GM18873 (cell line): ENCODE results near the gene RRP1B.
"Not testable (repeated sequence)": the region's sequence is repeated elsewhere in the genome, so short reads cannot be mapped to it uniquely, and the experiment has no call there.

ENCODE experiments used
- ATAC-seq: cut with Tn5 transposase; IDR thresholded peaks from one replicate; pipeline ENCODE4 v1.9.1; 2021; ENCODE audit warnings: mild to moderate bottlenecking, moderate library complexity, moderate number of reproducible peaks; ENCODE audit not compliant: unreplicated experiment, low FRiP score

RRP1B gene

DNA sequence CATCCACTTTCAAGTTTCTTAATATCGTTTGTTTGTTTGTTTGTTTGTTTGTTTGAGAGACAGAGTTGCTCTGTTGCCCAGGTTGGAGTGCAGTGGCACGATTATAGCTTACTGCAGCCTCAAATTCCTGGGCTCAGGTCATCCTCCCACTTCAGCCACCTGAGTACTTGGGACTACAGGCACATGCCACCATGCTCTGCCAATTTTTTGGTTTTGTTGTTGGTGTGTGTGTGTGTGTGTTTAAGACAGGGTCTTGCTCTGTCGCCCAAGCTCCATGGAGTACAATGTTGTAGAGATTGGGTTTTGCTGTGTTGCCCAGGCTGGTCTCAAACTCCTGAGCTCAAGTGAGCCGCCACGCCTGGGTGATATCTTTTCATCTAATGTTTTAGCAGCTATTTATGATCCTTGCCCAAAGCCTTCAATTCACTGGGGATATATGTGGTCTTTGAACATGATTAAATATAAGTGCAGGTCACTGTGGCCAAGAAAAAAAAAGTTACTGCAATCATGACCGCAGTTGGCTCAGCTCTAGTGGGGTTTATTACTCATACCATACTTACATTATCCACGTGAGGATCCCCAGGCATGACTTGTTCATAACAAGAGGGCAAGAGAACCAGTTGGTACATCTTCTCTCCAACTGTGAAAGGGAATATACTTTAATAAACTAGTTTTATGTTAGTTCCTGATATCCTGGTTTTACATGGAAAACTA, 8.0 kb downstream of the RRP1B start:
- ATAC-seq = no peak

- no peak for ATAC-seq
These were observed 10.7 kb downstream of the RRP1B start for GRCh38 chr21:43669828-43670605.

GRCh38 chr21:43675871-43676270, 16.5 kb downstream of the RRP1B start:
- no peak for ATAC-seq

DNA sequence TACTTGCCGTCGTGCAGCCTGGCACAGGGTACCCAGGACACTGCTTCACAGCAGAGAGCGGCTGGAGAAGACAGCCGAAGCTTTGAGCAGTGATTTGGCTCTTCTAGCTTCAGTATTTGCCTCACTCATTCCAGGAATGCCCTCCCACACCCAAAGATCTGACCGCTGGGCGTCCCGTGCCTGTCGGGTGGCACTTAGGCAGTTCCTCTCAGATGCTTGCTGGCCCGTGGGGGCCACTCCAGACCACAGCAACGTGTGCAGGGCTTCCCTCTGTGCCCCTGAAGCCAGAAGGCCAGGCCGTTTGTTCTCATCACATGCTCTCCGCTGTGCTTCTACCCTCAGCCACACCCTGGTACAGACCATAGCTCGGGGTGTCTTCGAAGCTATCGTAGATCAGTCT, 17.0 kb downstream of the RRP1B start:
- ATAC-seq = no peak

DNA sequence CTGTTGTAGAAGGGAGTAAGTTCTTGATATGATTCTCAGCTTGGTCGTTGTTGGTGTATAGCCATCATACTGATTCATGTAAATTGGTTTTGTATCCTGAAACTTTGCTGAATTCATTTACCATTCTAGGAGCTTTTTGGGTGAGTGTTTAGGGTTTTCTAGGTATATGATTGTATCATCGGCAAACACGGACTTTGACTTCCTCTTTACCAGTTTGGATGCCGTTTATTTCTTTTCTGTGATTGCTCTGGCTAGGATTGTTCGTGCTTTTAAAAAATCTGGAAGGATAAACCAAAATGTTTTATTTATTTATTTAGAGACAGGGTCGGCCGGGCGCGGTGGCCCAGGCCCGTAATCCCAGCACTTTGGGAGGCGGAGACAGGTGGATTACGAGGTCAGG, 20.6 kb downstream of the RRP1B start:
- ATAC-seq = no peak

DNA sequence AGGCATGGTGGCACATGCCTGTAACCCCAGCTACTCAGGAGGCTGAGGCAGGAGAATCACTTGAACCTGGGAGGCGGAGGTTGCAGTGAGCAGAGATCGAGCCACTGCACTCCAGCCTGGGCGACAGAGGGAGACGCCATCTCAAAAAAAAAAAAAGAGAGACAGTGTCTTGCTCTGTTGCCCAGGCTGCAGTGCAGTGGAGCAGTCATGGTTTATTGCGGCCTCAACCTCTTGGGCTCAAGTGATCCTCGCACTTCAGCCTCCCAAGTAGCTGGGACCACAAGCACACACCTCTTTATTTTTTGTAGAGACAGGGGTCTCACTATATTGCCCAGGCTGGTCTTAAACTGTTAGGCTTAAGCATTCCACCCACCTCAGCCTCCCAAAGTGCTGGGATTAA, 21.1 kb downstream of the RRP1B start:
- ATAC-seq = not testable (repeated sequence)

DNA sequence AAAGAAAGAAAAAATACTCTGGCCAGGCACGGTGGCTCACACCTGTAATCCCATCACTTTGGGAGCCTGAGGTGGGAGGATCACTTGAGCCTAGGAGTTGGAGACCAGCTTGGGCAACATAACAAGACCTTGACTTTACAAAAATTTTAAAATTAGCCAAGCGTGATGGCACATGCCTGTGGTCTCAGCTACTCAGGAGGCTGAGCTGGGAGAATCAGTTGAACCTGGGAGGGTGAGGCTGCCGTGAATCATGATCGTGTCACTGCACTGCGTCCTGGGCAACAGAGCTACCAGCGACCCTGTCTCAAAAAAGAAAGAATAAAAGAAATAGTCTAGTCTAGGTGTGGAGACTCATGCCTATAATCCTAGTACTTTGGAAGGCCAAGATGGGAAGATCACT, 22.3 kb downstream of the RRP1B start:
- no peak for ATAC-seq

- ATAC-seq = no peak
These were observed 25.1 kb downstream of the RRP1B start for GRCh38 chr21:43684424-43684823.

DNA sequence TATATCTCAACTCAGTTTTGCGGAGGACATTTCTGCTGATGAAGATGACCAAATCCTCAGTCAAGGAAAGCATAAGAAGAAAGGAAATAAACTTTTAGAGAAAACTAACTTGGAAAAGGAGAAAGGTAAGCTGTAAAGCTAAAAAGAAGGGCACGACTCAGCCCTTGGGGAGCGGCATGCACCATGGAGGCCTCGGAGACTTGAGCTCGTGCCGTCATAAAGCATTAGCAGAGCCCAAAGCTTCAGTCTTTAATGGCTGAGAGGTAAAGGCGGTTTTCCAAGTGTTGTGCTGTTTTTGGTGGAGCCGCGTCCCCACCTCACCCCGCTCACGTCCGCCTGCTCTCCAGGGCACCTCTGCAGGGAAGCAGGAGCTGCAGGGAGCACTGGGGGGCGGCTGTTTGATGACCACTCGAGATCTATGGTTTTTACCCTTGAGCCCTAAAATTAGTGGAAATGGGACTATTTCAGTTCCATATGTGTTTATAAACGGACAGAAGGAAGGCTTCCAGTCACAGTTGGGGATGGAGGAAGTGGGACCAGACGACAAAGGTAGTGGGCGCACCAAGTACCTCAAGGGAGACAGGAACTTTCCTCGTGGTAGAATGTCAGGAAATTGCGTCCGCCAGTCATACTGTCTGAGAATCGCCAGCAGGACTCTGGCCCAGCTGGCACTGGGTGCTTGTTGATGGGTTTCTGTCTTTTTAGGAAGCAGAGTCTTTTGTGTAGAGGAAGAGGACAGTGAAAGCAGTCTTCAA, 27.6 kb downstream of the RRP1B start:
- ATAC-seq = no peak

- no peak for ATAC-seq
These were observed 28.4 kb downstream of the RRP1B start for GRCh38 chr21:43687566-43688399.

DNA sequence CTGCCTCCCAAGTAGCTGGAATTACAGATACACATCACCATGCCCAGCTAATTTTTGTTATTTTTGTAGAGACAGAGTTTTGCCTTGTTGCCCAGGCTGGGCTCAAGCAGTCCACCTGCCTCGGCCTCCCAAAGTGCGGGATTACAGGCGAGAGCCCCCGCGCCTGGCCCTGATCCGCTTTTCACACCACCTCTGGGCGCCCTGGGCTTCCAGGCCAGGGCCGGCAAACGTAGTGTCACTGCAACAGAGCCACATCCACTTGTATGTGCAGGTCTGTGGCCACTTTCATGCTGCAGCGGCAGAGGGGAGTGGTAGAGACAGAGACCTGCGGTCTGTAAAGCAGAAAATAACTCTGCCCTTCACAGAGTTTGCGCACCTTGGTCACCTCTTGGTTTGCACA, 29.5 kb downstream of the RRP1B start:
- ATAC-seq = no peak

DNA sequence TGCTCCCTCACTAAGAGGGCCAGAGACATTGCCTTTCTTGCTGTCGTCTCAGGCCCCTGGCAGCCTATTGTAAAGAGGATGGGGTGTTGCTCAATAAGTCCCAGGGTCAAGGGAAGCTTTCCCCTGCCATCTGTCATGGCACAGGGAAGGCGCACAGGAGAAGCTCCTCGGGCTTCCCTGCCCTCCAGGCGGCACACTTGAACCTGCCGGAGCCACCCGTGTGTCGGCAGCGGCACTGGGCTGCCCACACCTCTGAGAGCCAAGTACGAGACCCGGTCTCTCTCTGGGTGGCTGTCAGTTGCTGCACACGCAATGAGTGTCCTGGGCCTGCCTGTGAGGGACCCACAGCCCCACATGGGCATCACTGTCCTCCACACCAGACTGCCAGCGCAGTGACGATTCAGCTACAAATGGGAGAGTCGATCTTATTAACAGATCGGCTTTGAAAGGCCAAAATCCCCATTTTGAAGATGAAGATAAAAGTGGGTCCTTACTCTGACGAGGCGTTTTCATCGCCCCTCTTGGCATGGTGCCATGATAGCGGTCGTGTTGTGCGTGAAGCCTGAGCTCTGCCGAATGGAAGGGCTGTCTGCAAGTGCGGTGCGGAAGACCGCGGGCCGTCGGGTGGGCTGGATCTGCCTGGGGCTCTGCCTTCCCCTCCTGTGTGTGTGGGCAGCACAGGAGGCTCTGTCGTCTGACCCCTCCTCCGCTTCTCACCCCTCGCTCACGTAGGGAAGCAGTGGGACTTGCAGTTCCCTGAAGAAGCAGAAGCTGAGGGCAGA, 30.4 kb downstream of the RRP1B start:
- ATAC-seq = no peak

DNA sequence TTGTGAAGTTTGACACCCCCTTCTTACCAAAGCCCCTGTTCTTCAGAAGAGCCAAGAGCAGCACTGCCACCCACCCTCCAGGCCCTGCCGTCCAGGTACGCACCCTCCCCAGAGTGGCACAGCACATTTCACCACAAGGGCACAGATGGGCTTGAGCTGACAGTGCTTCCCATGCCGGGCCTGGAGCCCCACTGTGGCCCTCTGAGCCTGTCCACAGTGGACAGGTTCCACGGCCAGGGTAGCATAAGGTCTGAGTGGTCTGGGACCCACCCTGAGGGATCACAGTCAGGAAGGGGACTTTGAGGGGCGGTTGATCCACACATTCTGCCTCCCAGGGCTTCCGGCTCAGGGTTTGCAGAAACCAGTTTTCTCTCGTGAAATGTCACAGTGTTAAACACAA, 31.0 kb downstream of the RRP1B start:
- no peak for ATAC-seq

- ATAC-seq = no peak
These were observed 31.9 kb downstream of the RRP1B start for GRCh38 chr21:43691086-43691795.

GRCh38 chr21:43691801-43692200, 32.4 kb downstream of the RRP1B start:
- no peak for ATAC-seq

GRCh38 chr21:43692949-43693348, 33.6 kb downstream of the RRP1B start:
- ATAC-seq = no peak

DNA sequence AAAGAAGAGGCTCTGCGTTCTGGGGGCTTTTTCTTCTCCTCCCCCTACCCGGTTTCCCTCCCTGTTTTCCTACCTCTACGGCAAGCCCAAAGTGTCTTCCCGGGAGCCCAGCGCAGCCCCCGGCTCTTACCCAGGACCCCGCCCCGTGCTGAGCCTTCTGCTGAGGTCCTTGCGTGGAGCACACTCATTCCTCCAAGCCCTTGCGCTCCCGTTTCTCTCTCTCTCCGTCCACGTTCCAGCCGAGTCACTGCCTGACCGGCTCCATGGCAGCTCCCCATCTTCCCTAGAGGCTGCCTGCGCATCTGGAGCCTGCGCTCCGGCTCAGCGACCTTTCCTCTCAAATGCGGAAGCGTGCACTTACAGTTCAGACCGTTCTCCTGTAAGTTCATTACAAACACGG, 34.6 kb downstream of the RRP1B start:
- no peak for ATAC-seq

- ATAC-seq = no peak
These were observed 35.2 kb downstream of the RRP1B start for GRCh38 chr21:43694437-43695079.

DNA sequence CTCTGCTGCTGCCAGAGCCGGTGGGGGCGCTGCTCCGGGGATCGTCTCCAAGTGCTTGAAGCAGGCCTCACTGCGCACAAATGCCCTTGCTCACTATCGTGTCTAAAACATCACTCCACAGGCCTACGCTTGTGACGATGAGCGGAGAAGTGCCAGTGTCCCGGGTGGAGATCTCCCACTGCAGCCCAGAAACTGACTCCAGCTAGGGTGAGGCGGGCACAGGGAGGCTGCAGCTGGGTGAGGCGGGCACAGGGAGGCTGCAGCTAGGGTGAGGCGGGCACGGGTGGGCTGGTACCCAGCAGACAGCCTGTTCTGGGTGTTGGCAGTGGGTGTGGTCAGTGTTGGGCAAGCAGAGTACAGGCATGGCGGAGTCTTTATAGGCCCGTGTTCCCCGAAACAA, 36.9 kb downstream of the RRP1B start:
- ATAC-seq = no peak
